Measurements from ENCODE around the gene KCNS1. TPM values are rescaled to one million over a fixed set of nuclear protein-coding genes. Genes with fewer than 3 reads are reported as not detected.

KCNS1 gene
- total RNA-seq = 0.58 and 2.0 TPM in 2 replicates

GRCh38 chr20:45100563-45101245, at the start of gene KCNS1:
Gene KCNS1 (minus strand): TSS chr20:45101127. CDS start chr20:45099236, 1,891 bp downstream.

GRCh38 chr20:45124365-45124764, 23.4 kb upstream of the KCNS1 start, which contains the start of gene WFDC12:
Gene WFDC12 (minus strand): TSS chr20:45124465. CDS start chr20:45124447, 18 bp downstream.

DNA sequence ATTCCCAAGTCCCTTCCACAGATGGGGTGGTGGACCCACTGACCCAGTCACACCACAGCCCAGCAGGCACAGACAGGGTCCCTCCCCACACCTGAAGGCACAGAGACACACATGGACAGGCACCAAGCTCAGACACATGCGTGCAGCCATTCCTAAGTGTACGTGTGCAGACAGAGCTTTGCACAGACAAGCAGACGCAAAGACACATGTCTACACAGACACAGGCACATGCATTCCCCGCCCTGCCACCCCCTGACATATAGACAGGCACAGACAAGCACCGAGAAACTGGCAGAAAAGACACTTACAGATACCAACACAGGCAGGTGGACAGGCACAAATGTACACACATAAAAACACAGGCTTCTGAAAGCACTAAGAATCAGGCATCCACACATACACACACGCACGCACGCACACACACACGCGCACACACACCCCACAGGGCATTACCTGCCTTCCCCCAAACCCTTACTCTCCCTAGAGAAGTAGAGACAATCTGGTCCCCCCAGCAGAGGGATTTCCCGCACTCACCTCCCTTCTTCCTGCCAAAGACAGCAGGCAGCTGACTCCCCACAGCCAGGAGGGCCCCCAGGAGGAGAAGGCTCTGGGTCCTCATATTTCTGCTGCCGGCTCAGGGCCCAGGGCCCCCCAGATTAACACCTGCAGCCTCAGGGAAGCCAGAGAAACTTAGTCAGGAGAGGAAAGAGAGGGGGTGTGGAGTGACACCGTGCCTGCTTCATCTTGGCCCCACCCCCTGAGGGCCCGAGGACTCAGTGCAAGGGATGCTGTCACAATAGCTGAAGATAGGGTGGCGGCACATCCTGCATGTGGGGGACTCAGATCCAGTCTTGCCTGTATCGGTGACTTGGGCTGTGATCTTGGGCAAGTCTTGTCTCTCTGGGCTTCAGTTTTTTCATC, 13.8 kb upstream of the KCNS1 start, which contains the start of gene WFDC5:
TSS of gene WFDC5 (minus strand) at position 710 of the 921 bp plus-strand sequence. CDS start at position 619, 91 bp downstream.

Other genes starting within 250 kb of the KCNS1 start
- 75.5 and 170 TPM in 2 replicates for gene YWHAB, start 215.4 kb downstream of the KCNS1 start, total RNA-seq
- gene PABPC1L, start 191.1 kb downstream of the KCNS1 start, total RNA-seq = 8.6 and 8.7 TPM in 2 replicates
- 23.4 and 40.5 TPM in 2 replicates for gene TOMM34, start 140.7 kb downstream of the KCNS1 start, total RNA-seq
- 31.0 and 37.6 TPM in 2 replicates for gene STK4, start 134.6 kb downstream of the KCNS1 start, total RNA-seq
- not detected in 2 replicates for gene WFDC5, start 14.0 kb upstream of the KCNS1 start, total RNA-seq
- gene WFDC12, start 23.3 kb upstream of the KCNS1 start, total RNA-seq = 0.28 TPM in 1 of 2 replicates, not detected in the other
- not detected in 2 replicates for gene PI3, start 73.8 kb upstream of the KCNS1 start, total RNA-seq
- not detected in 2 replicates for gene SEMG1, start 105.9 kb upstream of the KCNS1 start, total RNA-seq
- not detected in 2 replicates for gene SEMG2, start 120.2 kb upstream of the KCNS1 start, total RNA-seq
- gene SLPI, start 153.4 kb upstream of the KCNS1 start, total RNA-seq = 0.58 TPM in 1 of 2 replicates, not detected in the other
- gene RBPJL, start 205.7 kb upstream of the KCNS1 start, total RNA-seq = not detected in 2 replicates
- 0.19 TPM in 1 of 2 replicates, not detected in the other for gene MATN4, start 207.2 kb upstream of the KCNS1 start, total RNA-seq
- 102 and 106 TPM in 2 replicates for gene SDC4, start 247.3 kb upstream of the KCNS1 start, total RNA-seq